Keratinocyte (primary cell): ENCODE data around the gene C1orf52. TPM values are rescaled to one million over a fixed set of nuclear protein-coding genes. Genes with fewer than 3 reads are reported as not detected.
A peak's percentile ranks its signal among the peaks of the same experiment; 100 is the strongest.

Experiments used
- DNase-seq: peaks from one replicate; pipeline ENCODE4 v3.0.0-alpha.2; 2011; ENCODE audit warnings: low read depth, missing footprints, low spot score
- FAIRE-seq: peaks from 2 replicates; lab custom pipeline; 2011; peaks lifted over from hg19 to GRCh38; lab: Jason Lieb, UNC
- H2AFZ ChIP-seq: 2 replicates; pipeline ENCODE4 v1.6.0; 2012; ENCODE audit warnings: low read length, control low read depth, inconsistent platforms; ENCODE audit not compliant: control insufficient read depth
- H3K27ac ChIP-seq: 2 replicates; pipeline ENCODE4 v1.5.1; 2011; ENCODE audit warnings: low read length; ENCODE audit not compliant: control insufficient read depth, insufficient read depth
- H3K27me3 ChIP-seq: 3 replicates; pipeline ENCODE4 v1.6.0; 2011; ENCODE audit warnings: low read length; ENCODE audit not compliant: control insufficient read depth, insufficient read depth; ENCODE audit errors: extremely low read depth
- H3K36me3 ChIP-seq, 2 experiments: 2 replicates in 1 of 2; 3 replicates in 1 of 2; pipeline ENCODE4 v1.5.1; 2011; ENCODE audit warnings: low read length in 2 of 2, mild to moderate bottlenecking in 1 of 2; ENCODE audit not compliant: control insufficient read depth in 2 of 2, insufficient read depth in 2 of 2; ENCODE audit errors: extremely low read depth in 1 of 2
- H3K4me1 ChIP-seq: 3 replicates; pipeline ENCODE4 v1.5.1; 2011; ENCODE audit warnings: low read length; ENCODE audit not compliant: control insufficient read depth, insufficient read depth; ENCODE audit errors: extremely low read depth
- H3K4me2 ChIP-seq: 3 replicates; pipeline ENCODE4 v1.6.0; 2011; ENCODE audit warnings: low read depth, low read length; ENCODE audit not compliant: control insufficient read depth, insufficient read depth; ENCODE audit errors: extremely low read depth
- H3K4me3 ChIP-seq, 3 experiments: fragments of 200-600 bp in 1 of 3; sonication (generic) in 1 of 3; 2 replicates in 2 of 3; 3 replicates in 1 of 3; pipeline ENCODE4 v1.5.1; 2011 to 2016; ENCODE audit warnings: low read length in 3 of 3, mild to moderate bottlenecking in 3 of 3, control low read depth in 2 of 3, inconsistent platforms in 1 of 3, low read depth in 1 of 3, mixed read lengths in 1 of 3, mixed run types in 1 of 3, moderate library complexity in 1 of 3; ENCODE audit not compliant: control insufficient read depth in 2 of 3, insufficient read depth in 2 of 3; ENCODE audit errors: extremely low read depth in 1 of 3
- H3K79me2 ChIP-seq: 2 replicates; pipeline ENCODE4 v1.6.0; 2012; ENCODE audit warnings: low read length; ENCODE audit not compliant: control insufficient read depth, insufficient read depth
- H3K9ac ChIP-seq: 3 replicates; pipeline ENCODE4 v1.6.0; 2011; ENCODE audit warnings: low read length; ENCODE audit not compliant: control insufficient read depth, insufficient read depth; ENCODE audit errors: extremely low read depth
- H3K9me1 ChIP-seq: 3 replicates; pipeline ENCODE4 v1.6.0; 2011; ENCODE audit warnings: low read length; ENCODE audit not compliant: control insufficient read depth, insufficient read depth; ENCODE audit errors: extremely low read depth
- H3K9me3 ChIP-seq: 2 replicates; pipeline ENCODE4 v1.5.1; 2012; ENCODE audit warnings: low read depth, low read length; ENCODE audit not compliant: control insufficient read depth
- H4K20me1 ChIP-seq: 3 replicates; pipeline ENCODE4 v1.6.0; 2011; ENCODE audit warnings: low read length; ENCODE audit not compliant: control insufficient read depth, insufficient read depth; ENCODE audit errors: extremely low read depth
- CTCF ChIP-seq, 3 experiments: IDR thresholded peaks in 1 of 3; conservative IDR thresholded peaks in 1 of 3; optimal IDR thresholded peaks in 1 of 3; 2 replicates in 2 of 3; 3 replicates in 1 of 3; pipeline versions ENCODE3 to v1.5.1; 2011; ENCODE audit warnings: low read length in 3 of 3, mild to moderate bottlenecking in 3 of 3, moderate library complexity in 2 of 3, control low read depth in 1 of 3, inconsistent platforms in 1 of 3; ENCODE audit not compliant: insufficient read depth in 2 of 3; ENCODE audit errors: extremely low read depth in 1 of 3
- EZH2 ChIP-seq: IDR thresholded peaks from one replicate; pipeline ENCODE4 v1.6.1; 2012; ENCODE audit warnings: inconsistent platforms, mild to moderate bottlenecking, low read length, moderate library complexity
- dilution Hi-C: fragments of 300-500 bp; cut with MboI; formaldehyde crosslinking; loops from one replicate; pipeline ENCODE4 v1.7.0; 2020; ENCODE audit warnings: low sequenced_read_pairs; ENCODE audit not compliant: extremely low pct_ligation_motif_present
- polyA plus RNA-seq, 5 experiments: library from polyadenylated mRNA; depleted of rRNA in 3 of 5; stranded (reverse) in 3 of 5; stranded (forward) in 1 of 5; unstranded in 1 of 5; fragments of >200 nt; gene quantifications; 1 replicate in 1 of 5; 2 replicates in 3 of 5; 3 replicates in 1 of 5; pipeline versions ENCODE4 v1.2.1 to v1.2.3, GENCODE V29; 2011 to 2012; ENCODE audit warnings: missing spikeins in 2 of 5, low read depth in 1 of 5, low replicate concordance in 1 of 5

Gene C1orf52
- polyA plus RNA-seq, 1 donor (not counting 4 experiments of a cell fraction or from before 2014, with no cell fraction given): 27.3 TPM

GRCh38 chr1:85237613-85238012 lies 21.8 kb downstream of the C1orf52 start:
- H3K36me3 ChIP-seq: no peaks in the 10 kb centered on the region
- no peaks in the 10 kb centered on the region for H3K9me1 ChIP-seq
- TF ChIP-seq EZH2: no peak
- TF ChIP-seq CTCF (optimal IDR thresholded peaks at IDR 0.05 in 1 of 3, IDR thresholded peaks at IDR 0.05 in 1 of 3, conservative IDR thresholded peaks at IDR 0.05 in 1 of 3; ENCODE audit: extremely low read depth in 1 of 3, insufficient read depth in 2 of 3, low read length in 3 of 3): no peak
- no peaks in the 10 kb centered on the region for H3K9me3 ChIP-seq
- no peak overlapping the region for H3K27ac ChIP-seq
- no peaks in the 10 kb centered on the region for H3K79me2 ChIP-seq
- dilution Hi-C loops: no loop called here
- no peaks in the 10 kb centered on the region for H3K4me1 ChIP-seq
- no peaks in the 10 kb centered on the region for H4K20me1 ChIP-seq
- H3K4me3 ChIP-seq: no peak overlapping the region
- no peak overlapping the region for H3K9ac ChIP-seq
- H2AFZ ChIP-seq: no peak overlapping the region
- no peaks in the 10 kb centered on the region for H3K27me3 ChIP-seq
- DNase-seq (no peak), FAIRE-seq (no peak)
- H3K4me2 ChIP-seq: no peak overlapping the region

DNA sequence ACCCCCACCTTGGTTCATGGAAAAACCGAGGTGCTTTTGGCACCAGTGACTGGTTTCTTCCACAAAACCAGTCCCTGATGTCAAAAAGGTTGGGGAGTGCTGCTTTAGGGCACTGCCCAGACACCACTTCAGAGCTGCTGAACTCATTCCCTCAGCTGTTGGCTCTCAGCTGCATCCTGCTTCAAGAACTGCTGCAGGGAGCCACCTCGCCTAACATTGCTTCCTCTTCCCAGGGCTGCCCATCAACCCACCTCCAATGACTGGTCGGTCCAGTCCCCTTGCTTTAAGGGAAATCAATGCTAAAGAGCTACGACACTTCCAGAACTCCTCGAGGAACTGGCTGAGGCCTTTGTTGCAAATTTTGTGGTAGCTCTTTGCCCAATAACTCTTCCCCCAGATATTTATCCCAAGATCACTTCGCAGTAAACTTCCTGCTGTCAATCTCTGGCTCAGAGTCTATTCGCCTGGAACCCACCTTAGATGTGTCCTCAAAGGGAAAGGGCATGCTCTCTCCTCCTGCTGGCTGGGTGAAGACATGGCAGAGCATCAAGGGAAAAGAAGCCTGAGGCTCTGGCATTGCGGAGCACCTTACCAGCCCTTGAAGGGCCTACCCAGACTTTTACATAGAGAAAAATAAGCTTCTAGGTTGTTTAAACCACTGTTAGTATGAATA lies 29.0 kb downstream of the C1orf52 start:
- H3K9me1 ChIP-seq: no peaks in the 10 kb centered on the region
- no peak overlapping the region for H3K27ac ChIP-seq
- no peaks in the 10 kb centered on the region for H3K27me3 ChIP-seq
- DNase-seq (no peak), FAIRE-seq (peak; percentile 34)
- no peak overlapping the region for H3K4me3 ChIP-seq
- no peak overlapping the region for H3K9ac ChIP-seq
- H2AFZ ChIP-seq: peak overlapping the region; percentile 31
- no peaks in the 10 kb centered on the region for H3K79me2 ChIP-seq
- no peaks in the 10 kb centered on the region for H4K20me1 ChIP-seq
- no peak overlapping the region for H3K4me2 ChIP-seq
- no peak for TF ChIP-seq EZH2
- TF ChIP-seq CTCF (optimal IDR thresholded peaks at IDR 0.05 in 1 of 3, IDR thresholded peaks at IDR 0.05 in 1 of 3, conservative IDR thresholded peaks at IDR 0.05 in 1 of 3; ENCODE audit: extremely low read depth in 1 of 3, insufficient read depth in 2 of 3, low read length in 3 of 3): peak in 2 of 3 experiments; percentile 24 to 33
- dilution Hi-C loops: no loop called here
- no peaks in the 10 kb centered on the region for H3K36me3 ChIP-seq
- no peaks in the 10 kb centered on the region for H3K9me3 ChIP-seq
- peaks cover 7% of the 10 kb centered on the region for H3K4me1 ChIP-seq
